Fibroblast of lung (primary cell): ENCODE data around the gene TNRC18. TPM values are rescaled to one million over a fixed set of nuclear protein-coding genes. Genes with fewer than 3 reads are reported as not detected.

Experiments used
- DNase-seq, 2 donors: peaks; one replicate each; pipeline versions ENCODE4 v3.0.0 to v3.0.0-alpha.2; 2010; ENCODE audit warnings: low read depth in 2 of 2
- H2AFZ ChIP-seq: 2 replicates; pipeline ENCODE4 v1.5.1; 2012; ENCODE audit warnings: low read length, control low read depth, inconsistent platforms
- H3K27ac ChIP-seq: 2 replicates; pipeline ENCODE4 v1.5.1; 2011; ENCODE audit warnings: low read length, control low read depth; ENCODE audit not compliant: insufficient read depth
- H3K27me3 ChIP-seq: 2 replicates; pipeline ENCODE4 v1.5.1; 2011; ENCODE audit warnings: mild to moderate bottlenecking, low read length; ENCODE audit not compliant: control insufficient read depth, insufficient read depth
- H3K36me3 ChIP-seq: 2 replicates; pipeline ENCODE4 v1.5.1; 2011; ENCODE audit warnings: low read length; ENCODE audit not compliant: control insufficient read depth, insufficient read depth
- H3K4me1 ChIP-seq: 2 replicates; pipeline ENCODE4 v1.5.1; 2011; ENCODE audit warnings: low read length; ENCODE audit not compliant: control insufficient read depth, insufficient read depth; ENCODE audit errors: extremely low read depth
- H3K4me2 ChIP-seq: 2 replicates; pipeline ENCODE4 v1.5.1; 2011; ENCODE audit warnings: low read length, control low read depth; ENCODE audit not compliant: insufficient read depth; ENCODE audit errors: extremely low read depth
- H3K4me3 ChIP-seq, 4 experiments: fragments of 200-600 bp in 1 of 4; sonication (generic) in 1 of 4; replicated peaks in 1 of 4; 2 replicates each; pipeline ENCODE4 v1.5.1; 2011 to 2016; ENCODE audit warnings: low read length in 4 of 4, low read depth in 3 of 4, mild to moderate bottlenecking in 3 of 4, control low read depth in 2 of 4, inconsistent platforms in 1 of 4, mixed read lengths in 1 of 4; ENCODE audit not compliant: insufficient read depth in 1 of 4; ENCODE audit errors: control extremely low read depth in 1 of 4
- H3K79me2 ChIP-seq: 2 replicates; pipeline ENCODE4 v1.5.1; 2012; ENCODE audit warnings: mild to moderate bottlenecking, low read length, inconsistent platforms; ENCODE audit not compliant: control insufficient read depth, insufficient read depth
- H3K9ac ChIP-seq: 2 replicates; pipeline ENCODE4 v1.5.1; 2011; ENCODE audit warnings: mild to moderate bottlenecking, low read length, control low read depth; ENCODE audit not compliant: insufficient read depth
- H3K9me3 ChIP-seq: 2 replicates; pipeline ENCODE4 v1.5.1; 2012; ENCODE audit warnings: low read depth, low read length; ENCODE audit not compliant: control insufficient read depth, insufficient read depth
- H4K20me1 ChIP-seq: 2 replicates; pipeline ENCODE4 v1.5.1; 2011; ENCODE audit warnings: low read length; ENCODE audit not compliant: control insufficient read depth, insufficient read depth; ENCODE audit errors: extremely low read depth
- CTCF ChIP-seq, 2 donors: IDR thresholded peaks in 1 of 2; conservative IDR thresholded peaks in 1 of 2; 1 replicate in 1 of 2; 2 replicates in 1 of 2; pipeline ENCODE4 v1.5.1; 2011 to 2012; ENCODE audit warnings: low read length in 2 of 2, control low read depth in 1 of 2, inconsistent platforms in 1 of 2, low read depth in 1 of 2, mild to moderate bottlenecking in 1 of 2
- EZH2 ChIP-seq: IDR thresholded peaks from 2 replicates; pipeline ENCODE4 v1.5.1; 2012; ENCODE audit warnings: low read length, control low read depth, mild to moderate bottlenecking; ENCODE audit errors: missing control alignments
- polyA plus RNA-seq, 2 donors: library from polyadenylated mRNA; depleted of rRNA in 1 of 2; stranded (reverse) in 1 of 2; unstranded in 1 of 2; fragments of >200 nt; gene quantifications; 2 replicates each; pipeline ENCODE4 v1.2.1, GENCODE V29; 2011 to 2012; ENCODE audit warnings: missing spikeins in 1 of 2
- total RNA-seq: library from RNA; depleted of rRNA; stranded (reverse); fragments of >200 nt; gene quantifications from 2 replicates; pipeline ENCODE4 v1.2.1, GENCODE V29; 2014

TNRC18 gene
- total and polyA plus RNA-seq, 2 donors (not counting 1 experiment from before 2014, with no cell fraction given) = 19.7 to 38.5 TPM

GRCh38 chr7:5349005-5349380 lies 74.6 kb downstream of the TNRC18 start:
- H3K79me2 ChIP-seq = peaks cover 31% of the 10 kb centered on the region

GRCh38 chr7:5348134-5349004 lies 75.3 kb downstream of the TNRC18 start:
- no peak overlapping the region for H3K4me3 ChIP-seq

More at GRCh38 chr7:5349005-5349380, 74.6 kb downstream of the TNRC18 start:
- Histone ChIP-seq H3K27ac (no peak overlapping the region), H3K4me2 (no peak overlapping the region), H3K36me3 (peaks cover 19% of the 10 kb centered on the region), H4K20me1 (peaks cover 2% of the 10 kb centered on the region), H3K4me3 (no peak overlapping the region), H2AFZ (no peak overlapping the region), H3K9me3 (no peaks in the 10 kb centered on the region), H3K4me1 (no peaks in the 10 kb centered on the region), H3K9ac (no peak overlapping the region), H3K27me3 (no peaks in the 10 kb centered on the region)
- DNase-seq = no peak
- TF ChIP-seq CTCF (conservative IDR thresholded peaks at IDR 0.05 in 1 of 2, IDR thresholded peaks at IDR 0.05 in 1 of 2; ENCODE audit: low read depth in 1 of 2, low read length in 2 of 2) (no peak), EZH2 (no peak)

More at GRCh38 chr7:5348134-5349004, 75.3 kb downstream of the TNRC18 start:
- no peak overlapping the region for H3K27ac ChIP-seq
- H3K27me3 ChIP-seq = no peaks in the 10 kb centered on the region
- no peaks in the 10 kb centered on the region for H4K20me1 ChIP-seq
- TF ChIP-seq EZH2 (no peak), CTCF (conservative IDR thresholded peaks at IDR 0.05 in 1 of 2, IDR thresholded peaks at IDR 0.05 in 1 of 2; ENCODE audit: low read depth in 1 of 2, low read length in 2 of 2) (no peak)
- H3K4me1 ChIP-seq = no peaks in the 10 kb centered on the region
- H3K4me2 ChIP-seq = no peak overlapping the region
- no peaks in the 10 kb centered on the region for H3K9me3 ChIP-seq
- no peak for DNase-seq
- H2AFZ ChIP-seq = no peak overlapping the region
- H3K36me3 ChIP-seq = peaks cover 19% of the 10 kb centered on the region
- peaks cover 25% of the 10 kb centered on the region for H3K79me2 ChIP-seq
- H3K9ac ChIP-seq = no peak overlapping the region
